Left ventricle myocardium inferior (tissue), 1 donor: ENCODE measurements around the gene ARHGEF10L. TPM values are rescaled to one million over a fixed set of nuclear protein-coding genes. Genes with fewer than 3 reads are reported as not detected.

Experiments used
- DNase-seq: peaks from one replicate; pipeline ENCODE4 v3.0.0-alpha.2; 2020
- H3K27ac ChIP-seq: fragments of 200-600 bp; replicated peaks from 2 replicates; pipeline ENCODE4 v1.8.0; 2021
- H3K27me3 ChIP-seq: fragments of 200-600 bp; 2 replicates; pipeline ENCODE4 v1.8.0; 2021; ENCODE audit warnings: low read depth
- H3K36me3 ChIP-seq: fragments of 200-600 bp; 2 replicates; pipeline ENCODE4 v1.8.0; 2021
- H3K4me1 ChIP-seq: fragments of 200-600 bp; 2 replicates; pipeline ENCODE4 v1.8.0; 2021
- H3K4me3 ChIP-seq: fragments of 200-600 bp; 2 replicates; pipeline ENCODE4 v1.8.0; 2021; ENCODE audit warnings: mild to moderate bottlenecking, moderate library complexity
- H3K9me3 ChIP-seq: fragments of 200-600 bp; replicated peaks from 2 replicates; pipeline ENCODE4 v1.8.0; 2021
- intact Hi-C: fragments of 100-400 bp; cut with micrococcal nuclease; formaldehyde crosslinking; loops from one replicate; pipeline ENCODE4 v1.11.0; 2022
- total RNA-seq: library from RNA; stranded (reverse); fragmentation: NEBNext Ultra II Directional; extraction: Animal tissue kit (Norgen Biotek cat#: 25700); gene quantifications from one replicate; pipeline ENCODE4 v1.2.1, GENCODE V29; 2021
- TF ChIP-seq, protein P1 (sequence below): fragments of 200-600 bp; IDR thresholded peaks from 2 replicates; pipeline ENCODE4 v1.8.0; 2021; ENCODE audit warnings: antibody characterized with exemption, mild to moderate bottlenecking, borderline replicate concordance
- donor health status: DM: no; HTN: yes; CAD: no; lungs with severe emphysema.

Gene ARHGEF10L
- total RNA-seq, 1 donor from 2014 or later = 59.1 TPM

DNA sequence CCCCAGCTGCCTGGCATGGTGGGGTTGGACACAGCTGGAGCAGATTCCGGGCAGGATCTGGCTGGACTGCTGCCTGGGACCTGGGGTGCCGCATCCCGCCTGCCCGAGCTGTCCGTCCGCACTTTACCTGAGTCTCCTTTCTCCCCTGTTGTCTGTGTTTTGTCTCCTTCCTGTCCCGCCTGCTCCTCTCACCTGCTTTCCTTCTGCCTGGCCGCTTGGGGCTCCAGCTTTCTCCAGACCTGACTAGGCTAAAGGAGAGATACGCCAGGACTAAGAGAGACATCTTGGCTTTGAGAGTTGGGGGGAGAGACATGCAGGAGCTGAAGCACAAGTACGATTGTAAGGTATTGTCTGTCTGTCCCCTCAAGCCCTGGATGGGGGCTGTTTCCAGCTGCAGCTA is 73.3 kb downstream of the ARHGEF10L start:
- TF ChIP-seq, protein P1, sequence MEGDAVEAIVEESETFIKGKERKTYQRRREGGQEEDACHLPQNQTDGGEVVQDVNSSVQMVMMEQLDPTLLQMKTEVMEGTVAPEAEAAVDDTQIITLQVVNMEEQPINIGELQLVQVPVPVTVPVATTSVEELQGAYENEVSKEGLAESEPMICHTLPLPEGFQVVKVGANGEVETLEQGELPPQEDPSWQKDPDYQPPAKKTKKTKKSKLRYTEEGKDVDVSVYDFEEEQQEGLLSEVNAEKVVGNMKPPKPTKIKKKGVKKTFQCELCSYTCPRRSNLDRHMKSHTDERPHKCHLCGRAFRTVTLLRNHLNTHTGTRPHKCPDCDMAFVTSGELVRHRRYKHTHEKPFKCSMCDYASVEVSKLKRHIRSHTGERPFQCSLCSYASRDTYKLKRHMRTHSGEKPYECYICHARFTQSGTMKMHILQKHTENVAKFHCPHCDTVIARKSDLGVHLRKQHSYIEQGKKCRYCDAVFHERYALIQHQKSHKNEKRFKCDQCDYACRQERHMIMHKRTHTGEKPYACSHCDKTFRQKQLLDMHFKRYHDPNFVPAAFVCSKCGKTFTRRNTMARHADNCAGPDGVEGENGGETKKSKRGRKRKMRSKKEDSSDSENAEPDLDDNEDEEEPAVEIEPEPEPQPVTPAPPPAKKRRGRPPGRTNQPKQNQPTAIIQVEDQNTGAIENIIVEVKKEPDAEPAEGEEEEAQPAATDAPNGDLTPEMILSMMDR = no peak
- no peaks in the 10 kb centered on the region for H3K27me3 ChIP-seq
- no peaks in the 10 kb centered on the region for H3K9me3 ChIP-seq
- H3K4me1 ChIP-seq = peaks cover 13% of the 10 kb centered on the region
- peaks cover 49% of the 10 kb centered on the region for H3K36me3 ChIP-seq
- no peak for DNase-seq
- intact Hi-C loops = no loop called here
- no peak overlapping the region for H3K27ac ChIP-seq
- no peak overlapping the region for H3K4me3 ChIP-seq

DNA sequence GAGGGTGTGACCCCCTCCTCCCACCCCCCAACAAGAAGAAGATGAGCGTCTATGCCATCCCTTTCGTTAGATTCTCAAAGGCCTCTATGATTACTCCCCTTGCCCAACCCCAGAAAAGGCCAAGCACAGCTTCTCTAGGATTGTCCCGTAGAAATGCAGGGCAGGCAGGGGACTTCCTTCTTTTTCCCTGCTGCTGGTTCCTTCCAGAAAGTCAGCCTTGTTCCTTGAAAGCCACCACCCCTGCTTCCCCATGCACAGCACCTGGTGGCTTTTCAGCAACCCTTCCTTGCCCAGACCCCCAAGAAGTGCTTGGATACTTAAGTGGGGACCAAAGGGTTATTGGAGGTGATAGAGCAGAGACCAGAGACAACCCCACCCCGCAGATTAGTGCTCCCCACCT is 75.1 kb downstream of the ARHGEF10L start:
- TF ChIP-seq, protein P1 = no peak
- DNase-seq = no peak
- no peaks in the 10 kb centered on the region for H3K9me3 ChIP-seq
- H3K4me1 ChIP-seq = peaks cover 22% of the 10 kb centered on the region
- H3K36me3 ChIP-seq = peaks cover 35% of the 10 kb centered on the region
- intact Hi-C loops = no loop called here
- H3K27me3 ChIP-seq = no peaks in the 10 kb centered on the region
- no peak overlapping the region for H3K27ac ChIP-seq
- no peak overlapping the region for H3K4me3 ChIP-seq

DNA sequence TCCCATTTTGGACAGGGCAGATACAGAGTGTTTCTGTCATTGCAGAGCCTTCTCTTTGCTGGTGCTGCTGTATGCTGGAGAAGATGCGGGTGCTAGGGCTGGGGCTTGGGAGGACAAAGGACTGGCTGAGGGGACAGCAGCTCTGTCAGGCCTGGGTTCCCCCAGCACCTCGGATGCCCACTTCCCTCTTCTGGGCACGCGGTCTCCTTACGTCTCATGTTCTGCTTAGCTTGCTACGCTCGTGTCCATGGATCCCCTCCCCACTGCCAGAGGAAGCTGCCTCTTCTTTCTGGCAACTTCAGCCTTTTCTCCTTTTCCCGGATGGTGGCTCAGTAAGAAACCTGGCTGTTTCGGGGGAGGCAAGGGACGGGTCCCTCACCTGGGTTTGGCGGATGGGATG is 75.7 kb downstream of the ARHGEF10L start:
- Histone ChIP-seq H3K4me1 (peaks cover 26% of the 10 kb centered on the region), H3K36me3 (peaks cover 32% of the 10 kb centered on the region), H3K9me3 (no peaks in the 10 kb centered on the region), H3K27me3 (no peaks in the 10 kb centered on the region), H3K27ac (no peak overlapping the region), H3K4me3 (no peak overlapping the region)
- DNase-seq = no peak
- TF ChIP-seq, protein P1 = no peak
- intact Hi-C loops = no loop called here

DNA sequence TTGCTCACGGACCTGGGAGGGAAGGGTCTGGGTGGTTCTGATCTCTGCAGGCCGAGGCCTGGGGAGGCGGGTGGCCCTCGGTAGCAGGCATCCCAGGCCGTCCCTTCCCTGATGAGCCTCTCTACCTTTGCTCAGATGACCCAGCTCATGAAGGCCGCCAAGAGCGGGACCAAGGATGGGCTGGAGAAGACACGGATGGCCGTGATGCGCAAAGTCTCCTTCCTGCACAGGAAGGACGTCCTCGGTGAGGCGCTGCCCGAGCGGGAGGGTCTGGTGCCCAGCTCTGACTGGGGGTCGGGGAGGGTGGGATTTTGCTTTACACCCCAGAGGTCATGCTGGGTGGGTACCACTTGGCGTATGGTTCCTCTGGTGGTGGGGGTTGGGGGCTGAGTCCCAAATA is 76.5 kb downstream of the ARHGEF10L start:
- no peak for DNase-seq
- Histone ChIP-seq H3K27me3 (no peaks in the 10 kb centered on the region), H3K9me3 (no peaks in the 10 kb centered on the region), H3K4me3 (no peak overlapping the region), H3K27ac (no peak overlapping the region), H3K36me3 (peaks cover 29% of the 10 kb centered on the region), H3K4me1 (peaks cover 34% of the 10 kb centered on the region)
- intact Hi-C loops = no loop called here
- TF ChIP-seq, protein P1 = no peak

- H3K27ac ChIP-seq = peak overlapping the region; percentile 91
- no peaks in the 10 kb centered on the region for H3K27me3 ChIP-seq
- no peaks in the 10 kb centered on the region for H3K9me3 ChIP-seq
- peaks cover 41% of the 10 kb centered on the region for H3K4me1 ChIP-seq
- intact Hi-C loops = no loop called here
- TF ChIP-seq, protein P1 = no peak
- peaks cover 35% of the 10 kb centered on the region for H3K36me3 ChIP-seq
- H3K4me3 ChIP-seq = no peak overlapping the region
- DNase-seq = no peak
Measured at GRCh38 chr1:17616731-17617279, 77.3 kb downstream of the ARHGEF10L start.
